ENCODE results near the gene CETP.

DNA sequence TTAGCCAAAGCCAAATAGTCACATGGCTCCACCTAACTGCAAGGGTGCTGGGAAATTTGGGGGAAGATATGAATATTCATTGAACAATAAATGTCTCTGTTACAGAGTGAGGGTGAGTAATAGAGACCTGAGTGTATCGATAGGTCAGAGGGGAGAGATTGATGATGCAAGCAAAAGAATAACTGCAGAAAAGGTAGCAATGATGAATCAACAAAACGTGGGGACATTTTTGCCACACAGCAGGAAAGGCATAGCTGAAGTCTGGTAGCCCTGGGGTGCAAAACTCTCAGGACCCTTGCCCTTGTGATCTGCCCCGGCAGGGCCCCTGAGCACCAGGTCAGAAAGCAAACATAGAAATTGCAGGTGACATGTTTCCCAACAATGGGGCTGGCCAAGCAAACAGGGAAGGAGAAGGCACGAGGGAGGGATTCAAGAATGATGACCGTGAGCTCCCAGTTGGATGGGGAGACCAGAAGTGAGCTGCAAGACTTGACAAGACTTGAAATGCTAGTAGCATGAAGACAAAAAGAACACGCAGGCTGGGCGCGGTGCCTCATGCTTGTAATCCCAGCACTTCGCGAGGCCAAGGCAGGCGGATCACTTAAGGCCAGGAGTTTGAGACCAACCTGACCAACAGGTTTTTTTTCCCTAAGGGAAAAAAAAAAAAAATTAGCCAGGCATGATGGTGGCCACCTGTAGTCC lies 42.5 kb upstream of the CETP start:
- no peak for TF ChIP-seq CTCF (IDR thresholded peaks at IDR 0.05)
- TF ChIP-seq POLR2A (IDR thresholded peaks at IDR 0.05): no peak

Measured in lower leg skin (tissue), 3 donors.